ENCODE data around the gene CHD2.
"Not testable (repeated sequence)": the region's sequence is repeated elsewhere in the genome, so short reads cannot be mapped to it uniquely, and the experiment has no call there.

Gene CHD2

DNA sequence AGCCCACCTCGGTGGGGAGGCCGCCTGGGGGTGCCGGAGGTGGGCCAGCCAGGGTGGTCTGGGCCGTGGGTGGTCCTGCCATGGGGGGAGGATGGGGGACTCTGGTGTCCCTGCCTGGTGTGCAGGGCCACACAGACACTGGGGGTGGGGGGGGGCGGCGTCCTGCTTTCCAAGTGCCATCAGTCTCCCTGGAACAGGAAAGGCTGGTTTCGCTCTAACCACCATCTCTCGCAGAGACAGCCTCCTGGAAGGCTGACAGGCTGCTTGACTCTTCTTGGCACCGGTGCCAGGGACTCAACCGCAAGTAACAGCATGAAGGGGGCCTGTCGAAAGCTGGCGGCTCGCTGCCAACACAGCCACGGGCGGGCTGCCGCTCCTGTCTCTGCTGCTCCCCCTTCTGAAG is 148.6 kb downstream of the CHD2 start:
- no peak for DNase-seq (ENCODE audit: low read depth, low spot score)

GRCh38 chr15:93049233-93049632 is 149.1 kb downstream of the CHD2 start:
- no peak for DNase-seq (ENCODE audit: low read depth, low spot score)

DNA sequence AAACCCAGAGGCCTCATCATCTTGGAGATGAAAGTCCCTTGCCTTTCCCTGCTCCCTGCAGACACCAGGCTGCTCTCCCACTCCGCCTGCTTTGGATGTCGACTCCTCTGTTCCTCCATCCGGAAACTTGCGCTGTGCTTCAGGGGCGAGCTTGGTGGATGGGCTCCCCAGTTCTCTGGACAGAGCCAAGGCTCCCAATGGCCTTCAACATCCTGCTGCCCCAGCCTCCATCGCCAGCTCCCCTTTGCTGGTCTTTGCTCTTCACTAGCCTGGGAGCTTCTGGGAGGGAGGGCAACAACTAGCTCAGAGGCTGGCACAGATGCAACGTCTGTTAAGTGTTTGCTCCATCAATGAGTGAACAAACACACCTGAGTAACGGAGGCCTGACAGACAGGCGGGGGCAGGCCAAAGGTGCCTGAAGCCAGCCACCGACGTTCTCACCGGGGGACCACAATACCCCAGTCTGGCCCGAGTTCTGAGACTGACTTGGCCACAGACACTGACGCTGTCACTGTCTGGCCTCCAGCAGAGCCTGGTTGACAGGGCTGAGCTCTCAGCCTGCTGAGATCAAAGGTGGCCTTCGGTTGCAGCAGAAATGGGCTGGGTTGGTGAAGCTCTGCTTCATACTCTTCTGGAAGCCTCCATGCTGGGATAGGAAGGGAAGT is 149.9 kb downstream of the CHD2 start:
- DNase-seq (ENCODE audit: low read depth, low spot score), result no peak

- no peak for DNase-seq (ENCODE audit: low read depth, low spot score)
Measured at GRCh38 chr15:93050648-93051047, 150.5 kb downstream of the CHD2 start.

DNA sequence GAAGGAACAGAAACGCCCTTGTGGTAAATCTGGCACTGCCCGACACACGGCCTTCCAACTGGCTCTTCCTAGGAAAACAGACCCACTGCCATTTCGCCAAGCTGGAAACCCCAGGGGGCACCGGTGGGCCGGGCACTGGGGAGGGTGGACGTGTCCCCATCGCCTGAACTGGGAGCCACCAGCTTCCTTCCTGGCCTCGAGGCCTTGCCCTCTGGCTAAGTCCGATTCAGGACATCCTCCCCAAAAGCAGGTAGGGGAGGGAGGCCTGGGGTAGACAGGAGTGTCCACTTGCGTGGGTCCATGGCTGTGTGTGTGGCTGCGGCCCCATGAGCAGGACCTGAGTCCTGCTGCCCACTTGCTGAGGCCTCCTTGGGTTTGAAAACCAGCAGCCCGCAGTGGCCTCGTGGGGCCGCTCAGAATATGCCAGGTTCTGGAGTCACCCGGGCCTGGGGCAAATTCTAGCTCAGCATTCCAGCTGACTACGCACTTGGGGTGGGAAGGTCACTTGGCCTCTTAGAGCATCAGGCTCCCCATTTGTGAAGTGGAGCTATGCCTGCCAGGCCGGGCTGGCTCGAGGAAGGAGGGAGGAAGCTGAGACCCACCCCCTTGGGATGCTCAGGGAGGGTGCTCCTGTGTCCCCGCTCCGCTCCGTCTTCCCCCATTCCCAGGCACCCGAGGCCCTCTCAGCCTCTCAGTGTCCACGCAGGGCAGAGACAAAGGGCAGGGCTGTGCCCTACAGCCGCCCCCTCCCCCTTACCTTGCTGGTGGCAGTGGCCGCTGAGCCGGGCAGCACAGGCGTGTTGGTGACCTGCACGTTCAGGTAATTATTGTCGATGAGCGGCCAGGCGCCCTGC is 151.3 kb downstream of the CHD2 start:
- DNase-seq (ENCODE audit: low read depth, low spot score), result no peak

DNA sequence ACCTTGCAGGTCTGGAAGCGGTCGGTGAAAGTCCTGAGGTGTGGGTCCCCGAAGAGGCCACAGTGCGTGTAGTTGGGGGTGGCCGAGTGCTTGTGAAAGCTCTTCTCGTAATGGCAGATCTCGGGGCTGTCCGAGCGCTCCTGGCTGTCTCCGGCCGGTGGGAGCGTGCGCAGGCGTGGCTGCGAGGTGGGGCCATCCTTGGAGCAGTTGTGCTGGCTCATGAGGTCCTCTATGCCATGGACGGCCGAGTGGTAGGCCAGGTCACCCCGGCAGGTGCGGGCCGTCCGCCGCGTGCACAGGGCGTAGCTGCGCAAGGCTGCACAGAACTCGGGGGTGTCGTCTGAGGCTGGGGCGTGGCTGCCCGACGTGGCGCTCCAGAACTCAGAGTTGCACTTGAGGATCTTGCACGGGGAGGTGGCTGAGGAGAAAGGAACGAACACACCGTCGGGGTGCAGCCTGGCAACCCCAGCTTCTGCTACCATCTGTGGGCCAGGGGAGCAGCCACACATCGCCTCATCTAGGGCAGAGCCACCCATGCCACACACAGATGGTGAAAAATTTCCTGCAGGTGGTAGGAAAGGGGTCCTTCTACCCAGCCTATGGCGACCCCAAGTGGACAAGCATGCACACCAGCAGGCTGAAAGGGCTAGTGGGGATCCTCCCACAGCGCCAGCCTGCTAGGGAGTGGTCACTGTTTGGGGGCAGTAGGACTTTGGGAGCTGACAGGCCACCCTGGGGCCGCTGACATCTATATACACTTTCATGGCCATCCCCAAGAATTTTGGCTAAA is 152.2 kb downstream of the CHD2 start:
- DNase-seq (ENCODE audit: low read depth, low spot score), result no peak

- DNase-seq (ENCODE audit: low read depth, low spot score), result no peak
Measured at GRCh38 chr15:93055211-93055610, 155.1 kb downstream of the CHD2 start.

DNA sequence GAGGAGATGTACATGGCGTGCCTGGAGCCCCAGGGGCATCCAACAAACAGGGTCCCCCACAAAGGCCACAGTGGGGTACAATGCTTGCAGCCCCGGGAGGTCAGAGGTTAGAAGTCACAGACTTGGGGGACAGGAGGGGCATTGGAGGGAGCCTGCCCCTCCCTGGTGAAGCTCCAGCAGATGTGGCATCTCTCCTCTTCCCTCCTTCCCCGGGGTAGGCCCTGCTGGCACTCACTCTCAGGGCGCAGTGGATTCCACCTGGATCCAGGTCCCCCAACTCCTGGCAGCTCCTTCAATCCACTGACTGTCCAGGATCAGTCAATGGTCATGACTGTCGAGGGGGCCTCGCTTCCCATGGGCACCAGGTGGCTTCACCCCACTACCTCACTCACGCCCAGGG is 156.7 kb downstream of the CHD2 start:
- DNase-seq (ENCODE audit: low read depth, low spot score), result no peak

DNA sequence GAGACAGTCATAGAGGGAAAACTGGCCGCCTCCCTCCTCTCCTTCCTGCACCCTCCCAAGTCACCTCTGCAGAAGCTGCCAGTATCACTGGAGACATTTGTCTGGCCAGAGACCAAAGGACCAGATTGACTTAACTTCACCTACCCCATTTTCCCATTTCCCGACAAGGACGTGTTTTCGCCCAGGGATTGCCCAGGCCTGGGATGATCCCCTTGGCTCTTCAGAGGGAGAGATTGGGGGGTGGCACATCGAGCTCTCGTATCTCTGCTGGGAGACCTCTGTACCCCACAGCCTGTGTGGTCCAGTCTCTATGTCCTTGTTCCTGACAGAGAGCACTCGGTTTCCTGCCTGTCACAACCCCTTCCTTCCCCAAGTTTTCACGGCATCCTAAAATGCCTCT is 157.5 kb downstream of the CHD2 start:
- DNase-seq (ENCODE audit: low read depth, low spot score), result no peak

DNA sequence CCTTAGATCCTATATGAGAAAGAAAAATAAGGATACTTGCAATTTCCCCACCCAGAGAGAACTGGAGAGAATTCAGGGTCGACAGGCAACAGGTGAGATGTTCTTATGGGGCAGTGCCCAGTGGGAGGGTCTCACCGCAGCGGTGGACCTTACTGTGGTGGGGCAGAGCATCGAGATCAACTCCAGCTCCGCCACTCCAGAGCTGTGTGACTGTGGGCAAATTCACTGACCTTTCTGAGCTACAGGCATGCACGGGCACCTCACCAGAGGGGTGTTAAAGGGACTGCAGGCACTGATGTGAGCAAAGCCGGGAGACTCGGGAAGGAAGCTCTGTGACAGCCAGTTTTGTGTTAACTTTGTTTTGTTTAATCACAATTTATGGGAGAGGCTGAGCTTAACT is 158.0 kb downstream of the CHD2 start:
- no peak for DNase-seq (ENCODE audit: low read depth, low spot score)

GRCh38 chr15:93058904-93059427 is 158.8 kb downstream of the CHD2 start:
- no peak for DNase-seq (ENCODE audit: low read depth, low spot score)

DNA sequence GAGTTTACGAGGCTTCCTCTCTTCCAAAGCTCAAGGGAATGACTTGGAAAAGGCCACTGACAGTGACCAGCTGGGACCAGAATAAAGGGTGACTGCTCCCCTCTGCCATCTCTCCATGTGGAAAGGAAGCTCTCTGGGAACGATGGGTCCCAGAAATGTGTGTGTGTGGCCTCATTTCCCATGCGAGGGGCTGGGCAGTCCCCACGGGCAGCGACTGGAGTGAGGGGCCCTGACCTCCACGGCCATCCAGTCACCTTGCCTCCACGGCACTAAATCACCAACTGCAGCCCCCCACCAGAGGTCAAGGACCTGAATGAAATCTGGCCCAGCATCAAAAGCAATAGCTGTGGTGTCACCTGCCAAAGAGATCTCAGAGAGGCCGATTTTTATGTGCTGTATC is 159.3 kb downstream of the CHD2 start:
- DNase-seq (ENCODE audit: low read depth, low spot score), result no peak

DNA sequence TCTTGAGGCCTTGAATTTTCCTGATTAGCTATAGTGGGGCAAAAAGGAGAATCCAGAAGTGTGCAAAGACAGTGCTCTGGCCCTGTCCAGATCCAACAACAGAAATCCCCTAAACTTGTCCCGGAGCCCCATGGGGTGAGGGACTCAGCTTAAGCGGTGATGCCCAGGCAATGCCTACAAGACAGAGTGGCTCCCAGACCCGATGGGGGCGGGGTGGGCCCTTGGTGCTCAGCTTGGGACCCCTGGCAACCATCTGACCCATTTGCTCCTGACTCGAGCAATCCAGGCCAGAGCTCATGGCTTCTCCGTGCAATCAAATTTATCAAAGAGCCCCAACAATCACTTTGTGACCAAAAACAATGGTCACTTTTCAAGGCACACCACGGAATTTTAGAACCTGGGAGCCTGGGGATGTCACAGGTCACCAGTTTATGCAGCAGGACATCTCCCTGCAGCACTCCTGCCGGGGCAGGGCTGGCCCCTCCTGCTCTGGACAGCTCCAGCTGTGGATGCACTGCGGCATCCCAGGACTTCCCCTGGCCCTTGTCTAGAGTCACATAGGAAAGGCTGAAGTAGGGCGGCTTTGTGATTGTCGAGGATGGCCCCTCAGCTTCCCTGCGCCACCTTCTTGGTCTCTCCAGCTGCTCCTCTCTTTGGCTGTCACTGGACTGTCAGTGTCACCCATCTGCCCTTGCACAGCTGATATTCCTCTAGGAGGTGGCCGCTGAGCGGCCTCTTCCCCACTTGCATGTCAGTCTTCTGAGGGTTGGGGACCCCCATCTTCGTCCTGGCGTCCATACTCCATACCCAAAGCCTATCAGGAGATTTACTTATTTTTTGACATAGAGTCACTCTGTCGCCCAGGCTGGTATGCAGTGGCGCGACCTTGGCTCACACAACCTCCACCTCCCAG is 160.5 kb downstream of the CHD2 start:
- no peak for DNase-seq (ENCODE audit: low read depth, low spot score)

GRCh38 chr15:93062628-93063261 is 162.6 kb downstream of the CHD2 start:
- DNase-seq (ENCODE audit: low read depth, low spot score), result not testable (repeated sequence)

DNA sequence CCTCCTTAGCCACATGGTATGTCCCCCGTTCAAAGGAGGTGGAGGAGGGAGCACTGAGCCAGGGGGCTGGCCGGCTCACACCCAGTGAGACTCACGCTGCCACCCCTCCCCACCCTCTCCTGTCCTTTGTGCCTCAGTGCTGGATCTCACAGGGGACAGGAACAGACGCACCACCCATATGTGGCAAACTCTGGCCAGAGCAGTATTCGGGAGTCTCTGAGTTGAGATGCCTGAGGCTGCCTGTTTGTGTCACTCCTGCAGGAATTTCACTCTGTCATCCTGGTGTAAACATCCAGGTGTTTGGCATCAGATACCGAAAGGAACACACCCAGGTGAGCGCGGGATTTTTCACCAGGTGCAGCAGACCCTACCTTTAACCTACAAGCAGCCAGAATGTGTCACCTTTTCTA is 163.1 kb downstream of the CHD2 start:
- no peak for DNase-seq (ENCODE audit: low read depth, low spot score)

GRCh38 chr15:93063796-93064690 is 163.9 kb downstream of the CHD2 start:
- DNase-seq (ENCODE audit: low read depth, low spot score), result no peak

GRCh38 chr15:93065641-93066045 is 165.5 kb downstream of the CHD2 start:
- no peak for DNase-seq (ENCODE audit: low read depth, low spot score)

- no peak for DNase-seq (ENCODE audit: low read depth, low spot score)
Measured at GRCh38 chr15:93066224-93066681, 166.1 kb downstream of the CHD2 start.

DNA sequence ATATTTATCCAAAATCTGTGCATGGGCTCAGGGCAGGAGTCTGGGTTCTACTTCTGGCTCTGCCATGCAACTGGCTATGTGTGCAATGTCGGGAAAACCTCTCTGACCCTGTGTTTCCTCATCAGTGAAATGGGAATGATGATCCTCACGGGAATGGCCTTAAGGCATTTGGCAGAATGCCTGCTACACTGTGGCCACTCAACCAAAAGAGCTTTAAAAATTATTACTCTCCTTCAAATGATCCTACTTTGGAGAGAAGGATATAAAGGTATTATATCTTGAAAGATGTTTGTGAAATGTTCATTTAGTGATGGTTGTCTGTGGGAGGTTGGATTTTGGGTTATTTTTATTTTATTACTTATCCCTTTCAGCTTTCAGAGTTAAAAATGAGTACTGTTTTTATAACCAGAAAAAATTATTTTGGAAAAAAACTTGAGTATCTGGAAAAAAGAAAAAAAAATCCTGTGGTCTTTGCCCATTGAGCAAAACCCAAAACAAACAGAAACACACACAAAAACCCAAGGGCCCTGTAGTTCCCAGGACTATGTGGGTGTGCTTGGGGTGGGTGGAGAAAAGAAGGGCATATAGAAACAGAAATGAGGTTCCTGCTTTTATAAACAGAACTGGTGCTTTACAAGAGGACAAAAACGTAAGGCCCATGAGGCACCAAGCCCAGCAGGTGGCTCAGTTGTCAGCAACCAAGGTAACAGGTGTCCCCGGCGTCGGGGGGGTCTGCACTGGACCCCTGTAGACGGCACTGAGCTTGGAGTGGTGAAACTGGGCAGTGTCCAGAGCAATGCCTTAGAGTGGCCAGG is 166.9 kb downstream of the CHD2 start:
- DNase-seq (ENCODE audit: low read depth, low spot score), result no peak

Measured in activated CD4-positive, CD25-positive, alpha-beta regulatory T cell treated with anti-CD3 and anti-CD28 coated beads, Interleukin-2, amount 50 U/mL, for 16 hours (primary cell).